ENCODE measurements around the gene MSMP. TPM values are rescaled to one million over a fixed set of nuclear protein-coding genes. Genes with fewer than 3 reads are reported as not detected.

Gene MSMP
- total and polyA plus RNA-seq, 2 experiments from 2014 or later = 0.81 TPM; not detected in 1

- 0 out of 2 replicates have a peak, but pooled peaks cover 4% of the 10 kb centered on the region for H3F3A ChIP-seq (replicated peaks; ENCODE audit: low read depth)
- no peaks in the 10 kb centered on the region for H3K9me3 Mint-ChIP-seq
- TF ChIP-seq, protein P1, sequence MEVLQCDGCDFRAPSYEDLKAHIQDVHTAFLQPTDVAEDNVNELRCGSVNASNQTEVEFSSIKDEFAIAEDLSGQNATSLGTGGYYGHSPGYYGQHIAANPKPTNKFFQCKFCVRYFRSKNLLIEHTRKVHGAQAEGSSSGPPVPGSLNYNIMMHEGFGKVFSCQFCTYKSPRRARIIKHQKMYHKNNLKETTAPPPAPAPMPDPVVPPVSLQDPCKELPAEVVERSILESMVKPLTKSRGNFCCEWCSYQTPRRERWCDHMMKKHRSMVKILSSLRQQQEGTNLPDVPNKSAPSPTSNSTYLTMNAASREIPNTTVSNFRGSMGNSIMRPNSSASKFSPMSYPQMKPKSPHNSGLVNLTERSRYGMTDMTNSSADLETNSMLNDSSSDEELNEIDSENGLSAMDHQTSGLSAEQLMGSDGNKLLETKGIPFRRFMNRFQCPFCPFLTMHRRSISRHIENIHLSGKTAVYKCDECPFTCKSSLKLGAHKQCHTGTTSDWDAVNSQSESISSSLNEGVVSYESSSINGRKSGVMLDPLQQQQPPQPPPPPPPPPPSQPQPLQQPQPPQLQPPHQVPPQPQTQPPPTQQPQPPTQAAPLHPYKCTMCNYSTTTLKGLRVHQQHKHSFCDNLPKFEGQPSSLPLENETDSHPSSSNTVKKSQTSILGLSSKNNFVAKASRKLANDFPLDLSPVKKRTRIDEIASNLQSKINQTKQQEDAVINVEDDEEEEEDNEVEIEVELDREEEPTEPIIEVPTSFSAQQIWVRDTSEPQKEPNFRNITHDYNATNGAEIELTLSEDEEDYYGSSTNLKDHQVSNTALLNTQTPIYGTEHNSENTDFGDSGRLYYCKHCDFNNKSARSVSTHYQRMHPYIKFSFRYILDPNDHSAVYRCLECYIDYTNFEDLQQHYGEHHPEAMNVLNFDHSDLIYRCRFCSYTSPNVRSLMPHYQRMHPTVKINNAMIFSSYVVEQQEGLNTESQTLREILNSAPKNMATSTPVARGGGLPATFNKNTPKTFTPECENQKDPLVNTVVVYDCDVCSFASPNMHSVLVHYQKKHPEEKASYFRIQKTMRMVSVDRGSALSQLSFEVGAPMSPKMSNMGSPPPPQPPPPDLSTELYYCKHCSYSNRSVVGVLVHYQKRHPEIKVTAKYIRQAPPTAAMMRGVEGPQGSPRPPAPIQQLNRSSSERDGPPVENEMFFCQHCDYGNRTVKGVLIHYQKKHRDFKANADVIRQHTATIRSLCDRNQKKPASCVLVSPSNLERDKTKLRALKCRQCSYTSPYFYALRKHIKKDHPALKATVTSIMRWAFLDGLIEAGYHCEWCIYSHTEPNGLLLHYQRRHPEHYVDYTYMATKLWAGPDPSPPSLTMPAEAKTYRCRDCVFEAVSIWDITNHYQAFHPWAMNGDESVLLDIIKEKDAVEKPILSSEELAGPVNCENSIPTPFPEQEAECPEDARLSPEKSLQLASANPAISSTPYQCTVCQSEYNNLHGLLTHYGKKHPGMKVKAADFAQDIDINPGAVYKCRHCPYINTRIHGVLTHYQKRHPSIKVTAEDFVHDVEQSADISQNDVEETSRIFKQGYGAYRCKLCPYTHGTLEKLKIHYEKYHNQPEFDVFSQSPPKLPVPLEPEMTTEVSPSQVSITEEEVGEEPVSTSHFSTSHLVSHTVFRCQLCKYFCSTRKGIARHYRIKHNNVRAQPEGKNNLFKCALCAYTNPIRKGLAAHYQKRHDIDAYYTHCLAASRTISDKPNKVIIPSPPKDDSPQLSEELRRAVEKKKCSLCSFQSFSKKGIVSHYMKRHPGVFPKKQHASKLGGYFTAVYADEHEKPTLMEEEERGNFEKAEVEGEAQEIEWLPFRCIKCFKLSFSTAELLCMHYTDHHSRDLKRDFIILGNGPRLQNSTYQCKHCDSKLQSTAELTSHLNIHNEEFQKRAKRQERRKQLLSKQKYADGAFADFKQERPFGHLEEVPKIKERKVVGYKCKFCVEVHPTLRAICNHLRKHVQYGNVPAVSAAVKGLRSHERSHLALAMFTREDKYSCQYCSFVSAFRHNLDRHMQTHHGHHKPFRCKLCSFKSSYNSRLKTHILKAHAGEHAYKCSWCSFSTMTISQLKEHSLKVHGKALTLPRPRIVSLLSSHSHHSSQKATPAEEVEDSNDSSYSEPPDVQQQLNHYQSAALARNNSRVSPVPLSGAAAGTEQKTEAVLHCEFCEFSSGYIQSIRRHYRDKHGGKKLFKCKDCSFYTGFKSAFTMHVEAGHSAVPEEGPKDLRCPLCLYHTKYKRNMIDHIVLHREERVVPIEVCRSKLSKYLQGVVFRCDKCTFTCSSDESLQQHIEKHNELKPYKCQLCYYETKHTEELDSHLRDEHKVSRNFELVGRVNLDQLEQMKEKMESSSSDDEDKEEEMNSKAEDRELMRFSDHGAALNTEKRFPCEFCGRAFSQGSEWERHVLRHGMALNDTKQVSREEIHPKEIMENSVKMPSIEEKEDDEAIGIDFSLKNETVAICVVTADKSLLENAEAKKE (CRISPR knock-in tag; IDR thresholded peaks at IDR 0.05) = no peak
- no peak for TF ChIP-seq EZH2phosphoT487 (IDR thresholded peaks at IDR 0.05; ENCODE audit: unreplicated experiment)
- no peaks in the 10 kb centered on the region for H3K27me3 Mint-ChIP-seq (ENCODE audit: insufficient read depth, low read depth, poor library complexity)
- no peaks in the 10 kb centered on the region for H3K9me2 ChIP-seq (ENCODE audit: insufficient read depth)
- H3K4me2 ChIP-seq = no peak overlapping the region
- no peak overlapping the region for H3K27ac Mint-ChIP-seq
- H3K4me1 ChIP-seq (ENCODE audit: insufficient read depth) = peaks cover 16% of the 10 kb centered on the region
- H3K4me3 ChIP-seq = no peak overlapping the region
- peaks cover 16% of the 10 kb centered on the region for H3K4me1 Mint-ChIP-seq
- no peak for DNase-seq (ENCODE audit: low spot score)
- H3K36me3 ChIP-seq (ENCODE audit: insufficient read depth) = no peaks in the 10 kb centered on the region
- peaks cover 3% of the 10 kb centered on the region; the same call in 1 of the 2 replicates for H4K20me1 ChIP-seq (replicated peaks; ENCODE audit: insufficient read depth)
- H3K27ac ChIP-seq (ENCODE audit: low read depth) = no peak overlapping the region
- H3K27me3 ChIP-seq (ENCODE audit: insufficient read depth) = no peaks in the 10 kb centered on the region
- no peak overlapping the region for H3K4me3 Mint-ChIP-seq
- no peaks in the 10 kb centered on the region for H3K36me3 Mint-ChIP-seq (ENCODE audit: low read depth)
- ATAC-seq = no peak
- H2AFZ ChIP-seq = no peak overlapping the region
- H3K79me2 ChIP-seq (replicated peaks; ENCODE audit: insufficient read depth) = no peaks in the 10 kb centered on the region; the same call in 1 of the 2 replicates
Observed at GRCh38 chr9:35771943-35772342, 17.9 kb upstream of the MSMP start.

DNA sequence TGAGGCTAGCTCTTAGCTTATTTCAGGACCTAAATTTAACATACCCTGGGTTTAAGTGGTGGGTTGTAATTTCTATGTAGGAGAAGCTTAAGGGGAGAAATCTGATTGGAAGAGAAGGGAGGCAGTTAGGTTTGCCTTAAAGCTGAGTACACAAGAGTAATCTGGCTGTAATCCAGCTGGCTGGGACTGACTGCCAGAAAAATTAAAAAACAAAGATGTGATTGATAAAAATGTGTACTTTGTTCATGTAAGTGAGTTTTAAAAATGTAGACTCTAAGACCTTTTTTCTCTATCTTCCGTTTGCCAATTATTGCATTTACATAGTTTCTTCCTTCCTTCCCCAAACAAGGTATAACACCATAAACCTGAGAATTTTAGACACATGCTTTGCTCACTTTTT is 17.5 kb upstream of the MSMP start:
- Histone ChIP-seq H3K9me2 (ENCODE audit: insufficient read depth) (no peaks in the 10 kb centered on the region), H3K4me2 (no peak overlapping the region), H2AFZ (no peak overlapping the region), H3K36me3 (ENCODE audit: insufficient read depth) (no peaks in the 10 kb centered on the region), H3K27me3 (ENCODE audit: insufficient read depth) (no peaks in the 10 kb centered on the region), H3K79me2 (replicated peaks; ENCODE audit: insufficient read depth) (peaks cover 4% of the 10 kb centered on the region; the same call in 1 of the 2 replicates), H3K27ac (ENCODE audit: low read depth) (no peak overlapping the region), H3K4me1 (ENCODE audit: insufficient read depth) (peaks cover 16% of the 10 kb centered on the region), H4K20me1 (replicated peaks; ENCODE audit: insufficient read depth) (peaks cover 3% of the 10 kb centered on the region; the same call in 1 of the 2 replicates), H3K4me3 (no peak overlapping the region), H3F3A (replicated peaks; ENCODE audit: low read depth) (0 out of 2 replicates have a peak, but pooled peaks cover 4% of the 10 kb centered on the region)
- Mint-ChIP-seq H3K36me3 (ENCODE audit: low read depth) (no peaks in the 10 kb centered on the region), H3K27me3 (ENCODE audit: insufficient read depth, low read depth, poor library complexity) (no peaks in the 10 kb centered on the region), H3K27ac (no peak overlapping the region), H3K9me3 (no peaks in the 10 kb centered on the region), H3K4me1 (peaks cover 16% of the 10 kb centered on the region), H3K4me3 (no peak overlapping the region)
- TF ChIP-seq ZNF331 (CRISPR knock-in tag; IDR thresholded peaks at IDR 0.05; ENCODE audit: low read depth) (no peak), ZNF114 (CRISPR knock-in tag; IDR thresholded peaks at IDR 0.05) (no peak), NANOG (IDR thresholded peaks at IDR 0.05; ENCODE audit: borderline replicate concordance) (no peak), CTCF (conservative IDR thresholded peaks at IDR 0.05; ENCODE audit: low read depth in 2 of 2) (no peak), POLR2AphosphoS5 (IDR thresholded peaks at IDR 0.05; ENCODE audit: low read depth) (no peak), CREB1 (CRISPR knock-in tag; IDR thresholded peaks at IDR 0.05; ENCODE audit: low read depth) (no peak)
- TF ChIP-seq, protein P2, sequence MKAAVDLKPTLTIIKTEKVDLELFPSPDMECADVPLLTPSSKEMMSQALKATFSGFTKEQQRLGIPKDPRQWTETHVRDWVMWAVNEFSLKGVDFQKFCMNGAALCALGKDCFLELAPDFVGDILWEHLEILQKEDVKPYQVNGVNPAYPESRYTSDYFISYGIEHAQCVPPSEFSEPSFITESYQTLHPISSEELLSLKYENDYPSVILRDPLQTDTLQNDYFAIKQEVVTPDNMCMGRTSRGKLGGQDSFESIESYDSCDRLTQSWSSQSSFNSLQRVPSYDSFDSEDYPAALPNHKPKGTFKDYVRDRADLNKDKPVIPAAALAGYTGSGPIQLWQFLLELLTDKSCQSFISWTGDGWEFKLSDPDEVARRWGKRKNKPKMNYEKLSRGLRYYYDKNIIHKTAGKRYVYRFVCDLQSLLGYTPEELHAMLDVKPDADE (IDR thresholded peaks at IDR 0.05) = no peak
- TF ChIP-seq, protein P3, sequence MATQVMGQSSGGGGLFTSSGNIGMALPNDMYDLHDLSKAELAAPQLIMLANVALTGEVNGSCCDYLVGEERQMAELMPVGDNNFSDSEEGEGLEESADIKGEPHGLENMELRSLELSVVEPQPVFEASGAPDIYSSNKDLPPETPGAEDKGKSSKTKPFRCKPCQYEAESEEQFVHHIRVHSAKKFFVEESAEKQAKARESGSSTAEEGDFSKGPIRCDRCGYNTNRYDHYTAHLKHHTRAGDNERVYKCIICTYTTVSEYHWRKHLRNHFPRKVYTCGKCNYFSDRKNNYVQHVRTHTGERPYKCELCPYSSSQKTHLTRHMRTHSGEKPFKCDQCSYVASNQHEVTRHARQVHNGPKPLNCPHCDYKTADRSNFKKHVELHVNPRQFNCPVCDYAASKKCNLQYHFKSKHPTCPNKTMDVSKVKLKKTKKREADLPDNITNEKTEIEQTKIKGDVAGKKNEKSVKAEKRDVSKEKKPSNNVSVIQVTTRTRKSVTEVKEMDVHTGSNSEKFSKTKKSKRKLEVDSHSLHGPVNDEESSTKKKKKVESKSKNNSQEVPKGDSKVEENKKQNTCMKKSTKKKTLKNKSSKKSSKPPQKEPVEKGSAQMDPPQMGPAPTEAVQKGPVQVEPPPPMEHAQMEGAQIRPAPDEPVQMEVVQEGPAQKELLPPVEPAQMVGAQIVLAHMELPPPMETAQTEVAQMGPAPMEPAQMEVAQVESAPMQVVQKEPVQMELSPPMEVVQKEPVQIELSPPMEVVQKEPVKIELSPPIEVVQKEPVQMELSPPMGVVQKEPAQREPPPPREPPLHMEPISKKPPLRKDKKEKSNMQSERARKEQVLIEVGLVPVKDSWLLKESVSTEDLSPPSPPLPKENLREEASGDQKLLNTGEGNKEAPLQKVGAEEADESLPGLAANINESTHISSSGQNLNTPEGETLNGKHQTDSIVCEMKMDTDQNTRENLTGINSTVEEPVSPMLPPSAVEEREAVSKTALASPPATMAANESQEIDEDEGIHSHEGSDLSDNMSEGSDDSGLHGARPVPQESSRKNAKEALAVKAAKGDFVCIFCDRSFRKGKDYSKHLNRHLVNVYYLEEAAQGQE (IDR thresholded peaks at IDR 0.05; ENCODE audit: unreplicated experiment) = no peak
- DNase-seq (ENCODE audit: low spot score) = no peak
- ATAC-seq = no peak

All from GM23338 (cell line).